Stimulated activated memory B cell treated with anti-CD40 and anti-IgM and Interleukin-4, amounts not matched to agents 10 μg/mL and 1 μg/mL and 100 μg/mL, for 72 hours (primary cell): ENCODE measurements around the gene RPA1.

Source experiments
- ATAC-seq: fragments of 150-1000 bp; cut with Tn5 transposase; 2 replicates; pipeline ENCODE4 v1.10.0; 2021
- H3K27ac Mint-ChIP-seq: one replicate; pipeline ENCODE4 v1.8.0; 2022; ENCODE audit warnings: mild to moderate bottlenecking, mixed read lengths
- H3K27me3 Mint-ChIP-seq: one replicate; pipeline ENCODE4 v1.8.0; 2022; ENCODE audit warnings: mixed read lengths
- H3K36me3 Mint-ChIP-seq: one replicate; pipeline ENCODE4 v1.8.0; 2022; ENCODE audit warnings: mixed read lengths
- H3K4me1 Mint-ChIP-seq: one replicate; pipeline ENCODE4 v1.8.0; 2022; ENCODE audit warnings: mixed read lengths
- H3K4me3 Mint-ChIP-seq: one replicate; pipeline ENCODE4 v1.8.0; 2022; ENCODE audit warnings: mild to moderate bottlenecking, moderate library complexity, mixed read lengths
- H3K9me3 Mint-ChIP-seq: one replicate; pipeline ENCODE4 v1.8.0; 2022; ENCODE audit warnings: mixed read lengths

RPA1 gene

DNA sequence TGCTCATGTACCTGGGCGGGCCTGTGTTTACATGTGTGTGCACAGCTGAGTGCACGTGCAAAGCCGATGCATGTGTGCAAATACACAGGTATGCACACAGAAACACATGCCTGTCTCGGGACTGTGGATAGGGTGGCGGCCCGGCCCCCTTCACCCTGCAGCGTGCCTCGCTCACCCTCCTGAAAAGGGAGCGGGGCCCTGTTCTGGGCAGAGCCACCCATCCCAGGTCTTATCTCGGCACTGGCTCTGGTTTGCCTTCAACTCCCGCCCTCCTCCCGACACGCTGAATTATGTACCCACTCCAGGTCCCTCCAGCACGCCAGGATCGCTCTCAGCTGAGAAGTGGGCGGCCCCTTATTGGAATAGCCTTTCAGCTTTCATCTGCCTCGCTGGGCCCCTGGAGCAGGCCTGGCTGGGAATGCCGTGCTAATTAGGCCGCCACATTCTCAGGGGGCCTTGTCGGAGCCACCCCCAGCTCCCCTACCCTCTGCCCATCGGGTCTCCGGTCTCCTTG is 117.5 kb downstream of the RPA1 start:
- ATAC-seq: no peak
- no peak overlapping the region for H3K4me3 Mint-ChIP-seq
- H3K36me3 Mint-ChIP-seq: no peaks in the 10 kb centered on the region
- H3K9me3 Mint-ChIP-seq: peaks cover 6% of the 10 kb centered on the region
- no peaks in the 10 kb centered on the region for H3K4me1 Mint-ChIP-seq
- H3K27me3 Mint-ChIP-seq: peaks cover 26% of the 10 kb centered on the region
- H3K27ac Mint-ChIP-seq: no peak overlapping the region

GRCh38 chr17:1947743-1948516 is 118.1 kb downstream of the RPA1 start:
- no peak overlapping the region for H3K27ac Mint-ChIP-seq
- ATAC-seq: no peak
- no peak overlapping the region for H3K4me3 Mint-ChIP-seq
- H3K4me1 Mint-ChIP-seq: no peaks in the 10 kb centered on the region
- no peaks in the 10 kb centered on the region for H3K36me3 Mint-ChIP-seq
- peaks cover 29% of the 10 kb centered on the region for H3K27me3 Mint-ChIP-seq
- peaks cover 6% of the 10 kb centered on the region for H3K9me3 Mint-ChIP-seq

GRCh38 chr17:1948517-1948825 is 118.7 kb downstream of the RPA1 start:
- H3K4me1 Mint-ChIP-seq: no peaks in the 10 kb centered on the region
- H3K36me3 Mint-ChIP-seq: no peaks in the 10 kb centered on the region
- peaks cover 29% of the 10 kb centered on the region for H3K27me3 Mint-ChIP-seq
- no peak for ATAC-seq
- peaks cover 6% of the 10 kb centered on the region for H3K9me3 Mint-ChIP-seq
- no peak overlapping the region for H3K4me3 Mint-ChIP-seq
- no peak overlapping the region for H3K27ac Mint-ChIP-seq
